GM10847 (cell line): Measurements from ENCODE around the gene CHAMP1.

ENCODE experiments used
- POLR2A ChIP-seq: IDR thresholded peaks from 2 replicates; pipeline ENCODE4 v1.6.1; 2011; ENCODE audit not compliant: insufficient read length; ENCODE audit errors: extremely low read depth

CHAMP1 gene

GRCh38 chr13:114313061-114313860 lies 1.0 kb upstream of the CHAMP1 start:
- no peak for TF ChIP-seq POLR2A

DNA sequence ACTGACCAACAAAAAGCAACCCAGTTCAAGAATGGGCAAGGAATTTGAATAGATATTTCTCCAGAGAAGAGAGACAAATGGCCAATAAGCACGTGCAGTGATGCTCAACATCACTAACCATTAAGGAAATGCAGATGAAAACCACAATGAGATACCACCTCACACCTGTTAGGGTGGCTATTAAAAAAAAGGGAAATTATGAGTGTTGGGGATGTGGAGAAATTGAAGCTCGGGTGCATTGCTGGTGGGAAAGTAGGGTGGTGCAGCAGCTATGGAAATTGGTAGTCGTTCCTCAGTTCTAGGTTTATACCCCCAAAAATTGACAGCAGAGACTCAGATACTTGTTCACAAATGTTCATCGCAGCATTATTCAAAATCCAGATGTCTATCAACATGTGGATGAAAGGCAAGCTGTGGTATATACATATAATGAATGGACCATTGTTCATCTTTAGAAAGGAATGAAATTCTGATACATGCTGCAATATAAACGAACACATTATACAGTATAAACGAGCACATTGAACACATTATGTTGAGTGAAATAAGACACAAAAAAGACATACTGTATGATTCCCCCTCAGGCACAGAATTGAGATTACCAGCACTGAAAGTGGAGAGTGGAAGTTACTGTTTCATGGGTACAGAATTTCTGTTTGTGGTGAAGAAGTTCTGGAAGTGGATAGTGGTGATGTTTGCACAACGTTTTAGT lies 927 bp downstream of the CHAMP1 start:
- TF ChIP-seq POLR2A = no peak

DNA sequence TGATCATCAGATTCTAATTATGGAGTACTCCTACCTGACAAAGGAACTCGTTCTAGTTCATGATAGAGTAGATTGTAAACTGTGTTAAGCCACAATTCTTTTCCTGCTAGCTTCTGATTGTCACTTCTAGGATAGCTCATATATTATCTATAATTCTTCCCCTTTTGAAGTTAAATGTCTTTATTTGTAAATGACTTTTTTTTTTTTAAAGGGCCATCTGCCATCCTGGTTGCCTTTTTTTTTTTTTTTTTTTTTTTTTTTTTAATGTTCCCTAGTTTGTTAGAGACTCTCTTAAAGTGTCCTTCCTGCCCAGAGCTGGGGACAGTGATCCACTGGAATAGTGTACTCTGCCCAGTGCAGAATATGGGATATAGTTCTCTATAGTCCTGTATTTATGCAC lies 4.3 kb downstream of the CHAMP1 start:
- no peak for TF ChIP-seq POLR2A

DNA sequence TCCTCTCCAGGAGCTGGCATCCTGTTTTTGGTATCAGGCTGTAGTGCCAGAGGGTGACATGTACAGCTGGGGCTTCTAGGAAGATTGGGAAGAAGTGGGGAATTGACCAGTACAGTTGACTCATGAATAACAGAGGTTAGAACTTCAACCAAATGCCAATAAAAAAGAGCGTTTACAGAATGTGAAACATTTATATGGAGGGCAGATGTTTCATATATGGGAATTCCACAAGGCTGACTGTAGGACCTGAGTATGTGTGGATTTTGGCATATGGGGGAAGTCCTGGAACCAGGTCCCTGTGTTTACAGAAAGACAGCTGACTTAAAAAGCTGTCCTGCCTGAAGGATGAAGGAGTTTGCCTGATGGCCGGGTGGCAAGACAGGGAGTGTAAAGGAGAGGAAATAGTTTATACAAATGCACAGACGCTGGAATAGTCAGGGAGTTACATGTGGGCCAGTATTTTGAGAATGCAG lies 5.2 kb downstream of the CHAMP1 start:
- TF ChIP-seq POLR2A = no peak

DNA sequence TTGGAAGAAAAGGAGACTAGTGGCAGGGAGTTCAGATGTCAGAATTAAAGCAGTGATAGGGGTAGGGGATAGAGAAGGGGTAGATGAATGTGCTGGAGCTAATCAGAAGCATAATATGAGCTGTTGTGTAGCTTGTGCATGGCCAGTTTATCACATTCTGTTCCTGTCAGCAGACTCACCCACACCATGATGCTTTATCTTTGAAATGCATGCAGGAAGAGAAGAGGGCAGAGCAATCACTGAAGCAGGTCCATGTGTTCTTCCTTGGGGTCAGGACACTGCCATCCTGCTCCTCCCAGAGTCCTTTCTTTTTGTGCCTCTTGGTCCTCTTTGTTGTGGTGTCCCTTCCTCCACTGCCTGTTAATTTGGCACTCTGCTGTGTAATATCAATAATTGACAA lies 5.8 kb downstream of the CHAMP1 start:
- no peak for TF ChIP-seq POLR2A

- no peak for TF ChIP-seq POLR2A
These were observed 7.0 kb downstream of the CHAMP1 start for GRCh38 chr13:114321256-114321655.

DNA sequence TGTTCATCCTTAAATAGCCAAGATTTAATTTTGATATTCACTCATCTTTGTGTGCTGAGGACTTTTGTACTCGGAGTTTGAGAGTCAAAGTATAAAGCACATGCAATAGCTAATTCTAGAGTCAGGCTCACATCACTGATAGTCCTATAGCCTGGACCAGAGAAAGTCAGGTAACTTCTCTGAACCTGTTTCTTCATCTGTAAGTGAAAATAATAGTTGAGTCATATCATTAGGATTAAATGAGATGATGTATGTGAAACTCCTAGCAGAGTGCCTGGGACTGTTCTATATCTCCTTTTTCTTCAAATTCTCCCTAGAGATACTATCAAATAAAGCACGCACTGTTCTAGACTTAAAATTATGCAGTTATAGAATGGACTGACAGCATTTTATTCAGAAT lies 9.0 kb downstream of the CHAMP1 start:
- no peak for TF ChIP-seq POLR2A

- TF ChIP-seq POLR2A = no peak
These were observed 10.0 kb downstream of the CHAMP1 start for GRCh38 chr13:114324334-114324733.

- no peak for TF ChIP-seq POLR2A
These were observed 11.4 kb downstream of the CHAMP1 start for GRCh38 chr13:114325729-114326128.

GRCh38 chr13:114328034-114328433 lies 13.7 kb downstream of the CHAMP1 start:
- TF ChIP-seq POLR2A = no peak

DNA sequence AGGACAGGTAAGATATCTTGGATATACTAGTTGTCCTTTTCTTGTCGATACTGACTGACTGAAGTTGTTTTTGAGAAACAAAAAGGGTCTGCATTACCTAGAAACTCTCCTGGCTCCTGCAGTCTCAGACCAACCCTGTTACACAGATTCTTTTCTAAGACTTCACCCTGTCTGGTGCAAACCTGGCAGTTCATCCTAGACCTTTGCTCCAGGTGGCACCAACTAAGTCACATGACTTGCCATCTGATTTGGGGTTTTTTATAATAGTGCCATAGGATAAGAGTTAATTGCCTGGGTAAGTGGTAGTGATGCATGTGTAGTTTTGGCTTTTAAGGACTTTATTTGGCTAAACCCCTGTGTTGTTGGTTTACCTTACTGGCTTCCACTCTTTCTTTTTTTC lies 14.3 kb downstream of the CHAMP1 start:
- no peak for TF ChIP-seq POLR2A

GRCh38 chr13:114330086-114330485 lies 15.8 kb downstream of the CHAMP1 start:
- no peak for TF ChIP-seq POLR2A

- TF ChIP-seq POLR2A = no peak
These were observed 20.2 kb downstream of the CHAMP1 start for GRCh38 chr13:114334305-114335053.

DNA sequence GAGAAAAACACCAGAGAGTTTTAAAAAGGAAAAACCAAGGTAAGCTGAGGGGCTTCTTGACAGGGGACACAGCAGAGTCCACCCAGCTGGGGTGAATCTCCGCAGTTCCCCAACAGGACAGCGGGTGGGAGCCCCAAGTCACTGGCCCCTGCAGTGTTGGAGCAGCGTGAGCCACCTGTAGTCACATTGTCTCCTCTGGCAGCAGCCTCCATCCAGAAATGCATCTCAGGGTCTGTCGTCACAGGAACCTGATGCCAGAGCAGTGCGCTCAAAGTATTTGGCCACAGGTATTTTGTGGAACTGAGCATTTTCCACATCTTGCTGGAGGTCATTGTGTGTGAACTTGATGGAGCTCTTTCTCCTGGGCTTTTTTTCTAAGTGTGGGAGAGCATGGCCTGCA lies 24.7 kb downstream of the CHAMP1 start:
- TF ChIP-seq POLR2A = no peak

GRCh38 chr13:114339857-114340534 lies 25.7 kb downstream of the CHAMP1 start:
- no peak for TF ChIP-seq POLR2A

DNA sequence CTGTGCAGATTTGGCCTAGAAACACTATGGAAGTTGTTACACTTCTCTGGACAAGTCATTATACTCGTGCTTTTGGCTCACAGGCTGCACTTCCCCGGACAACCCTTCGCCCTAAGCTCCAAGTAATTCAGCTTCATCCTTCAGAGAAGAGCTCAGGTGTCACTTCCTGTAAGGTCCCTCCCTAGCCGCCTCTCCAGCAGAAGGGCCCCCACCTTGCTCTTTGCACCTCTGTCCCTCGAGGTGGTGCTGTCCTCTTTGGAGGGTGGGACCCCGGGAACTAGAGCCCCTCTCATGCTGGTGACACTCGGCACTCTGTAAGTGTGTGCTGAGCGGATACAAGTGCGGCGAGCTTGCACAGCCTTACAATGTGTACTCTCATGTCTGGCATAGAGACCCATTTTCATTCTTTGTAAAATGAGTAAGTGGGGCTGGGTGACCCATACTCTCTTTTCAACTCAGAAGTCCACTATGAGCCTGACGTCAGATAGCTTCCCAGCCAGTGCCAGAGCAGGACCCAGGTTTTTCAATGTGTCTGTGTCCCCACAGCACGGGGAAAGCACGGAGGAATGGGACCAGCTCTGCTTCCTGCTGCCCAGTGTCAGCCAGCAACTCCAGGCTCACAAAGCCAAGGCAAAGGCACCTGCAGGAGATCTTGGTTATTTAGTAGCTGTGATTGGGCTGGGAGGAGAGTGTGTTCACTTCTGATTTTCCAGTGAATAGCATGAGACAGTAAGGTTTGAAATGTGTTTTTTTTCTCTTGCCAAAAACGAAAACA lies 26.9 kb downstream of the CHAMP1 start:
- no peak for TF ChIP-seq POLR2A
